ENCODE measurements around the gene CEP290. TPM values are rescaled to one million over a fixed set of nuclear protein-coding genes. Genes with fewer than 3 reads are reported as not detected.

Gene CEP290
- total RNA-seq, 1 experiment from 2014 or later: 9.6 TPM

DNA sequence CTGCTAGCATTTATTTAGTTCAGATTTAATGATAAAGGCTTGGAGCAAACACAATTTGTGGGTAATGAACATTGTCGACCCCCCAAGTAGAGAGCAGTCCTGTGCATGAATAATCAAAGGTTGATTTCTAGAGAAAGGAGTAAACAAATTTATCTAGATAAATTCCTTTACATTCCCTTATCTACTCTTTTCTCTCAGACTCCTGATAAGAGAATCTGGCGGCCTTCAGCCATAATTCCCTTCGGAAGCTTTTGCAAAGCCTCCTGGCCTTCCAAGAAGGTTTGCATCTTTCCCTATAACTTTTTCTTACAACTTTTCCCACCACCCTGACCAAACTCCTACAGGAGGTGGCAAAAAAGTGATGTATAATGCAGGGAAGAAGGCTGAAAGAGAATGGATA is 42.3 kb upstream of the CEP290 start (continued):
- TF ChIP-seq, protein P1, sequence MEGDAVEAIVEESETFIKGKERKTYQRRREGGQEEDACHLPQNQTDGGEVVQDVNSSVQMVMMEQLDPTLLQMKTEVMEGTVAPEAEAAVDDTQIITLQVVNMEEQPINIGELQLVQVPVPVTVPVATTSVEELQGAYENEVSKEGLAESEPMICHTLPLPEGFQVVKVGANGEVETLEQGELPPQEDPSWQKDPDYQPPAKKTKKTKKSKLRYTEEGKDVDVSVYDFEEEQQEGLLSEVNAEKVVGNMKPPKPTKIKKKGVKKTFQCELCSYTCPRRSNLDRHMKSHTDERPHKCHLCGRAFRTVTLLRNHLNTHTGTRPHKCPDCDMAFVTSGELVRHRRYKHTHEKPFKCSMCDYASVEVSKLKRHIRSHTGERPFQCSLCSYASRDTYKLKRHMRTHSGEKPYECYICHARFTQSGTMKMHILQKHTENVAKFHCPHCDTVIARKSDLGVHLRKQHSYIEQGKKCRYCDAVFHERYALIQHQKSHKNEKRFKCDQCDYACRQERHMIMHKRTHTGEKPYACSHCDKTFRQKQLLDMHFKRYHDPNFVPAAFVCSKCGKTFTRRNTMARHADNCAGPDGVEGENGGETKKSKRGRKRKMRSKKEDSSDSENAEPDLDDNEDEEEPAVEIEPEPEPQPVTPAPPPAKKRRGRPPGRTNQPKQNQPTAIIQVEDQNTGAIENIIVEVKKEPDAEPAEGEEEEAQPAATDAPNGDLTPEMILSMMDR (IDR thresholded peaks at IDR 0.05): no peak
- TF ChIP-seq ZNF232 (CRISPR knock-in tag; IDR thresholded peaks at IDR 0.05): no peak
- no peak for TF ChIP-seq CDX4 (CRISPR knock-in tag; IDR thresholded peaks at IDR 0.05; ENCODE audit: borderline replicate concordance)
- no peak for TF ChIP-seq HMGA2 (CRISPR knock-in tag; IDR thresholded peaks at IDR 0.05)

GRCh38 chr12:88182416-88182815 is 40.5 kb upstream of the CEP290 start:
- no peak for DNase-seq (ENCODE audit: low spot score)
- no peak for ATAC-seq
- ChIA-PET POLR2A (no interaction called here), CTCF (no interaction called here)
- Mint-ChIP-seq H3K4me1 (peaks cover 2% of the 10 kb centered on the region; the same call in 1 of the 2 replicates), H3K36me3 (peaks cover 28% of the 10 kb centered on the region), H3K27ac (no peak overlapping the region), H3K9me3 (peaks cover 9% of the 10 kb centered on the region), H3K4me3 (no peak overlapping the region), H3K27me3 (ENCODE audit: low read depth) (no peaks in the 10 kb centered on the region)
- TF ChIP-seq FOXK1 (CRISPR knock-in tag; IDR thresholded peaks at IDR 0.05) (no peak), IRF1 (CRISPR knock-in tag; IDR thresholded peaks at IDR 0.05) (no peak), ZNF317 (CRISPR knock-in tag; IDR thresholded peaks at IDR 0.05; ENCODE audit: borderline replicate concordance, low read depth) (no peak), FOXP1 (CRISPR knock-in tag; IDR thresholded peaks at IDR 0.05; ENCODE audit: borderline replicate concordance) (no peak), MYBL2 (CRISPR knock-in tag; IDR thresholded peaks at IDR 0.05) (no peak), ZBTB43 (CRISPR knock-in tag; IDR thresholded peaks at IDR 0.05) (no peak), USF2 (CRISPR knock-in tag; IDR thresholded peaks at IDR 0.05) (no peak), TEAD1 (CRISPR knock-in tag; IDR thresholded peaks at IDR 0.05) (no peak), ATF1 (CRISPR knock-in tag; IDR thresholded peaks at IDR 0.05) (no peak), CREM (CRISPR knock-in tag; IDR thresholded peaks at IDR 0.05) (no peak), ESRRA (CRISPR knock-in tag; IDR thresholded peaks at IDR 0.05; ENCODE audit: borderline replicate concordance) (no peak), SP1 (CRISPR knock-in tag; conservative IDR thresholded peaks at IDR 0.05) (no peak)
- TF ChIP-seq, protein P2, sequence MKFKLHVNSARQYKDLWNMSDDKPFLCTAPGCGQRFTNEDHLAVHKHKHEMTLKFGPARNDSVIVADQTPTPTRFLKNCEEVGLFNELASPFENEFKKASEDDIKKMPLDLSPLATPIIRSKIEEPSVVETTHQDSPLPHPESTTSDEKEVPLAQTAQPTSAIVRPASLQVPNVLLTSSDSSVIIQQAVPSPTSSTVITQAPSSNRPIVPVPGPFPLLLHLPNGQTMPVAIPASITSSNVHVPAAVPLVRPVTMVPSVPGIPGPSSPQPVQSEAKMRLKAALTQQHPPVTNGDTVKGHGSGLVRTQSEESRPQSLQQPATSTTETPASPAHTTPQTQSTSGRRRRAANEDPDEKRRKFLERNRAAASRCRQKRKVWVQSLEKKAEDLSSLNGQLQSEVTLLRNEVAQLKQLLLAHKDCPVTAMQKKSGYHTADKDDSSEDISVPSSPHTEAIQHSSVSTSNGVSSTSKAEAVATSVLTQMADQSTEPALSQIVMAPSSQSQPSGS (CRISPR knock-in tag; IDR thresholded peaks at IDR 0.05; ENCODE audit: borderline replicate concordance, low read depth): no peak
- TF ChIP-seq, protein P3, sequence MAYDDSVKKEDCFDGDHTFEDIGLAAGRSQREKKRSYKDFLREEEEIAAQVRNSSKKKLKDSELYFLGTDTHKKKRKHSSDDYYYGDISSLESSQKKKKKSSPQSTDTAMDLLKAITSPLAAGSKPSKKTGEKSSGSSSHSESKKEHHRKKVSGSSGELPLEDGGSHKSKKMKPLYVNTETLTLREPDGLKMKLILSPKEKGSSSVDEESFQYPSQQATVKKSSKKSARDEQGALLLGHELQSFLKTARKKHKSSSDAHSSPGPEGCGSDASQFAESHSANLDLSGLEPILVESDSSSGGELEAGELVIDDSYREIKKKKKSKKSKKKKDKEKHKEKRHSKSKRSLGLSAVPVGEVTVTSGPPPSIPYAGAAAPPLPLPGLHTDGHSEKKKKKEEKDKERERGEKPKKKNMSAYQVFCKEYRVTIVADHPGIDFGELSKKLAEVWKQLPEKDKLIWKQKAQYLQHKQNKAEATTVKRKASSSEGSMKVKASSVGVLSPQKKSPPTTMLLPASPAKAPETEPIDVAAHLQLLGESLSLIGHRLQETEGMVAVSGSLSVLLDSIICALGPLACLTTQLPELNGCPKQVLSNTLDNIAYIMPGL (CRISPR knock-in tag; IDR thresholded peaks at IDR 0.05): no peak

Data from WTC11 (cell line).